Esophagus muscularis mucosa (tissue), 3 donors: ENCODE data around the gene RASL12.

Source experiments
- CTCF ChIP-seq, 3 experiments: fragments of 200-600 bp in 2 of 3; fragments of 450-650 bp in 1 of 3; sonication (generic) in 2 of 3; IDR thresholded peaks; one replicate each; pipeline ENCODE4 v1.5.1; 2017 to 2019; ENCODE audit warnings: antibody characterized with exemption in 3 of 3, mild to moderate bottlenecking in 2 of 3, moderate library complexity in 1 of 3
- POLR2A ChIP-seq: fragments of 450-650 bp; IDR thresholded peaks from one replicate; pipeline ENCODE4 v1.6.1; 2017; ENCODE audit warnings: antibody characterized with exemption, moderate library complexity, mild to moderate bottlenecking, low read depth

DNA sequence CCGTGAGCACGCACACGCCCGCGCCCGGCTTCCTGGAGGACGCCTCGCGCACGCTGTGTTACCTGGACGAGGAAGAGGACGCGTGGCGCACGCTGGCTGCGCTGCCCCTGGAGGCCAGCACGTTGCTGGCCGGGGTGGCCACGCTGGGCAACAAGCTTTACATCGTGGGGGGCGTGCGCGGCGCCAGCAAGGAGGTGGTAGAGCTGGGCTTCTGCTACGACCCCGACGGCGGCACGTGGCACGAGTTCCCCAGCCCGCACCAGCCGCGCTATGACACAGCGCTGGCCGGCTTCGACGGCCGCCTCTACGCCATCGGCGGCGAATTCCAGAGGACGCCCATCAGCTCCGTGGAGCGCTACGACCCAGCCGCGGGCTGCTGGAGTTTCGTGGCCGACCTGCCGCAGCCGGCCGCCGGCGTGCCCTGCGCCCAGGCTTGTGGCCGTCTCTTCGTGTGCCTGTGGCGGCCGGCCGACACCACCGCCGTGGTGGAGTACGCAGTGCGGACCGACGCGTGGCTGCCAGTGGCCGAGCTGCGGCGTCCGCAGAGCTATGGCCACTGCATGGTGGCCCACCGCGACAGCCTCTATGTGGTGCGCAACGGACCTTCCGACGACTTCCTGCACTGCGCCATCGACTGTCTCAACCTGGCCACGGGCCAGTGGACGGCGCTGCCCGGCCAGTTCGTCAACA is 9.6 kb upstream of the RASL12 start:
- TF ChIP-seq CTCF (IDR thresholded peaks at IDR 0.05) (no peak), POLR2A (no peak)
